K562 (cell line): ENCODE measurements around the gene DHRS13.
A peak's percentile ranks its signal among the peaks of the same experiment; 100 is the strongest.

Experiments used
- BHLHE40 ChIP-seq: IDR thresholded peaks from 2 replicates; pipeline ENCODE4 v1.6.1; 2011; ENCODE audit warnings: low read length, improper control_type of control experiment
- HDAC8 ChIP-seq: fragments of 450-650 bp; IDR thresholded peaks from 2 replicates; pipeline ENCODE4 v1.6.1; 2016; ENCODE audit warnings: mild to moderate bottlenecking, missing genetic modification characterization, moderate library complexity, missing compliant biosample characterization
- ILK ChIP-seq: fragments of 450-650 bp; IDR thresholded peaks from 2 replicates; pipeline ENCODE4 v1.6.1; 2016; ENCODE audit warnings: missing genetic modification characterization, low read depth, mild to moderate bottlenecking, missing compliant biosample characterization, moderate library complexity, borderline replicate concordance
- KLF13 ChIP-seq: fragments of 450-650 bp; IDR thresholded peaks from 2 replicates; pipeline ENCODE4 v1.6.1; 2016; ENCODE audit warnings: missing genetic modification characterization, low read depth, mild to moderate bottlenecking, missing compliant biosample characterization, moderate library complexity, borderline replicate concordance
- SPI1 ChIP-seq: IDR thresholded peaks from 2 replicates; pipeline ENCODE4 v1.6.1; 2011; ENCODE audit warnings: low read depth, low read length, control low read depth, borderline replicate concordance
- ZNF584 ChIP-seq: fragments of 200-800 bp; sonication (Bioruptor generic); IDR thresholded peaks from 2 replicates; pipeline ENCODE4 v1.6.1; 2016; ENCODE audit warnings: low read depth, mild to moderate bottlenecking, missing genetic modification characterization, missing compliant biosample characterization
- TF ChIP-seq, protein P1 (sequence below), 3 experiments: IDR thresholded peaks in 2 of 3; conservative IDR thresholded peaks in 1 of 3; 2 replicates each; pipeline ENCODE4 v1.5.1; 2011 to 2012; ENCODE audit warnings: low read length in 3 of 3, mild to moderate bottlenecking in 3 of 3, control low read depth in 2 of 3, improper control_type of control experiment in 1 of 3, inconsistent platforms in 1 of 3, low read depth in 1 of 3, mixed read lengths in 1 of 3, moderate library complexity in 1 of 3; ENCODE audit not compliant: insufficient read depth in 2 of 3
- TF ChIP-seq, protein P2 (sequence below): fragments of 250-450 bp; sonication (Bioruptor Pico); IDR thresholded peaks from 2 replicates; pipeline ENCODE4 v1.5.0; 2021; ENCODE audit warnings: mild to moderate bottlenecking, borderline replicate concordance
- TF ChIP-seq, protein P3 (sequence below): fragments of 450-650 bp; formaldehyde crosslinking; IDR thresholded peaks from 2 replicates; pipeline ENCODE4 v1.4.0; 2020; ENCODE audit warnings: mild to moderate bottlenecking

DNA sequence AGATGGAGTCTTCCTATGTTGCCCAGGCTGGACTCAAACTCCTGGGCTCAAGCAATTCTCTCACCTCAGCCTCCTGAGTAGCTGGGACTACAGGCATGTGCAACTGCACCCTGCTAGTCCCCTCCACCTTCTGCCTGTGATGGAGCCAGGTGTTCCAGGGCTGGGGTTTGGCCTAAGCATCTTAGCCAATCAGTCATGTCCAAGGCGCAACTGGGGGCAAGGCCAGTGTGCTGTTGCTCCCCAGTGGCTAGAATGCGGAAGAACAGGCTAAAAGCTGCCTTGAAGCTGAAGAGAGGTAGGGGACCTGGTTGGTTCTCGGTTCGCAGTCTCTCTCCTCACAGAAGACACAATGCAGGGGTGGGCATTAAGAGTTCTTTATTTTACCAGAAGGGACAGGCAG is 23.9 kb downstream of the DHRS13 start:
- TF ChIP-seq, protein P1, sequence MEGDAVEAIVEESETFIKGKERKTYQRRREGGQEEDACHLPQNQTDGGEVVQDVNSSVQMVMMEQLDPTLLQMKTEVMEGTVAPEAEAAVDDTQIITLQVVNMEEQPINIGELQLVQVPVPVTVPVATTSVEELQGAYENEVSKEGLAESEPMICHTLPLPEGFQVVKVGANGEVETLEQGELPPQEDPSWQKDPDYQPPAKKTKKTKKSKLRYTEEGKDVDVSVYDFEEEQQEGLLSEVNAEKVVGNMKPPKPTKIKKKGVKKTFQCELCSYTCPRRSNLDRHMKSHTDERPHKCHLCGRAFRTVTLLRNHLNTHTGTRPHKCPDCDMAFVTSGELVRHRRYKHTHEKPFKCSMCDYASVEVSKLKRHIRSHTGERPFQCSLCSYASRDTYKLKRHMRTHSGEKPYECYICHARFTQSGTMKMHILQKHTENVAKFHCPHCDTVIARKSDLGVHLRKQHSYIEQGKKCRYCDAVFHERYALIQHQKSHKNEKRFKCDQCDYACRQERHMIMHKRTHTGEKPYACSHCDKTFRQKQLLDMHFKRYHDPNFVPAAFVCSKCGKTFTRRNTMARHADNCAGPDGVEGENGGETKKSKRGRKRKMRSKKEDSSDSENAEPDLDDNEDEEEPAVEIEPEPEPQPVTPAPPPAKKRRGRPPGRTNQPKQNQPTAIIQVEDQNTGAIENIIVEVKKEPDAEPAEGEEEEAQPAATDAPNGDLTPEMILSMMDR (IDR thresholded peaks at IDR 0.05 in 2 of 3, conservative IDR thresholded peaks at IDR 0.05 in 1 of 3; ENCODE audit: insufficient read depth in 2 of 3, low read depth in 1 of 3, low read length in 3 of 3) = peak; percentile 77 to 91 (median 88)
- TF ChIP-seq HDAC8 (tag) = no peak
- TF ChIP-seq, protein P2, sequence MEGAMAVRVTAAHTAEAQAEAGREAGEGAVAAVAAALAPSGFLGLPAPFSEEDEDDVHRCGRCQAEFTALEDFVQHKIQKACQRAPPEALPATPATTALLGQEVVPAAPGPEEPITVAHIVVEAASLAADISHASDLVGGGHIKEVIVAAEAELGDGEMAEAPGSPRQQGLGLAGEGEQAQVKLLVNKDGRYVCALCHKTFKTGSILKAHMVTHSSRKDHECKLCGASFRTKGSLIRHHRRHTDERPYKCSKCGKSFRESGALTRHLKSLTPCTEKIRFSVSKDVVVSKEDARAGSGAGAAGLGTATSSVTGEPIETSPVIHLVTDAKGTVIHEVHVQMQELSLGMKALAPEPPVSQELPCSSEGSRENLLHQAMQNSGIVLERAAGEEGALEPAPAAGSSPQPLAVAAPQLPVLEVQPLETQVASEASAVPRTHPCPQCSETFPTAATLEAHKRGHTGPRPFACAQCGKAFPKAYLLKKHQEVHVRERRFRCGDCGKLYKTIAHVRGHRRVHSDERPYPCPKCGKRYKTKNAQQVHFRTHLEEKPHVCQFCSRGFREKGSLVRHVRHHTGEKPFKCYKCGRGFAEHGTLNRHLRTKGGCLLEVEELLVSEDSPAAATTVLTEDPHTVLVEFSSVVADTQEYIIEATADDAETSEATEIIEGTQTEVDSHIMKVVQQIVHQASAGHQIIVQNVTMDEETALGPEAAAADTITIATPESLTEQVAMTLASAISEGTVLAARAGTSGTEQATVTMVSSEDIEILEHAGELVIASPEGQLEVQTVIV (CRISPR knock-in tag) = no peak
- no peak for TF ChIP-seq BHLHE40
- TF ChIP-seq SPI1 = no peak
- TF ChIP-seq ILK (tag) = no peak
- no peak for TF ChIP-seq ZNF584 (CRISPR knock-in tag)
- TF ChIP-seq, protein P3, sequence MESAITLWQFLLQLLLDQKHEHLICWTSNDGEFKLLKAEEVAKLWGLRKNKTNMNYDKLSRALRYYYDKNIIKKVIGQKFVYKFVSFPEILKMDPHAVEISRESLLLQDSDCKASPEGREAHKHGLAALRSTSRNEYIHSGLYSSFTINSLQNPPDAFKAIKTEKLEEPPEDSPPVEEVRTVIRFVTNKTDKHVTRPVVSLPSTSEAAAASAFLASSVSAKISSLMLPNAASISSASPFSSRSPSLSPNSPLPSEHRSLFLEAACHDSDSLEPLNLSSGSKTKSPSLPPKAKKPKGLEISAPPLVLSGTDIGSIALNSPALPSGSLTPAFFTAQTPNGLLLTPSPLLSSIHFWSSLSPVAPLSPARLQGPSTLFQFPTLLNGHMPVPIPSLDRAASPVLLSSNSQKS (CRISPR knock-in tag) = no peak
- no peak for TF ChIP-seq KLF13
